IMR-90 (cell line): Measurements from ENCODE around the gene GUCY1A2. TPM values are rescaled to one million over a fixed set of nuclear protein-coding genes. Genes with fewer than 3 reads are reported as not detected.

Experiments
- ATAC-seq: fragments of 200-7000 bp; cut with Tn5 transposase; 2 replicates; pipeline ENCODE4 v1.9.1; 2020; ENCODE audit warnings: low read depth, mild to moderate bottlenecking, moderate library complexity
- BruUV-seq: library from RNA; stranded (reverse); fragments of 400-500 nt; replicated peaks from 2 replicates; lab custom pipeline; 2021; lab: Mats Ljungman, UMichigan
- CTCF ChIA-PET: fragments of 300-600 bp; formaldehyde crosslinking; extraction: SDS; loops from one replicate; lab custom pipeline; 2021; ENCODE audit warnings: antibody characterized with exemption; lab: Yijun Ruan, JAX
- POLR2A ChIA-PET: fragments of 300-600 bp; sonication (Branson Sonifier 250); formaldehyde crosslinking; loops from one replicate; lab custom pipeline; 2022; ENCODE audit warnings: antibody characterized with exemption; ENCODE audit not compliant: unreplicated experiment; lab: Charles Lee
- DNase-seq: peaks from one replicate; pipeline ENCODE4 v3.0.0; 2013
- H2AFZ ChIP-seq: replicated peaks from 2 replicates; pipeline ENCODE3; 2013; ENCODE audit warnings: low read length, mild to moderate bottlenecking; ENCODE audit not compliant: poor library complexity
- H2AK5ac ChIP-seq: 2 replicates; pipeline ENCODE4 v1.6.1; 2013; ENCODE audit warnings: low read depth, low read length, inconsistent platforms
- H2AK9ac ChIP-seq: replicated peaks from 2 replicates; pipeline ENCODE3; 2013; ENCODE audit warnings: mild to moderate bottlenecking, low read depth, low read length, moderate library complexity; ENCODE audit not compliant: poor library complexity
- H2BK120ac ChIP-seq: 2 replicates; pipeline ENCODE4 v1.6.1; 2013; ENCODE audit warnings: low read depth, low read length, inconsistent platforms
- H2BK15ac ChIP-seq: 3 replicates; pipeline ENCODE4 v1.6.1; 2013; ENCODE audit warnings: low read depth, low read length, inconsistent platforms
- H2BK20ac ChIP-seq: 2 replicates; pipeline ENCODE4 v1.6.1; 2013; ENCODE audit warnings: low read depth, mild to moderate bottlenecking, inconsistent platforms, low read length, moderate library complexity
- H2BK5ac ChIP-seq: 2 replicates; pipeline ENCODE4 v1.6.1; 2013; ENCODE audit warnings: mild to moderate bottlenecking, low read depth, low read length, inconsistent platforms; ENCODE audit not compliant: poor library complexity, severe bottlenecking
- H3K14ac ChIP-seq: replicated peaks from 2 replicates; pipeline ENCODE4 v1.6.1; 2013; ENCODE audit warnings: low read depth, low read length, inconsistent platforms
- H3K18ac ChIP-seq: 2 replicates; pipeline ENCODE4 v1.6.1; 2013; ENCODE audit warnings: low read depth, low read length, control low read depth
- H3K23ac ChIP-seq: 2 replicates; pipeline ENCODE4 v1.6.1; 2013; ENCODE audit warnings: low read depth, low read length, inconsistent platforms
- H3K27ac ChIP-seq: 2 replicates; pipeline ENCODE4 v1.5.1; 2013; ENCODE audit warnings: mild to moderate bottlenecking, control low read depth, low read length; ENCODE audit not compliant: insufficient read depth
- H3K27me3 ChIP-seq: 2 replicates; pipeline ENCODE4 v1.6.1; 2013; ENCODE audit warnings: low read length; ENCODE audit not compliant: control insufficient read depth, insufficient read depth
- H3K36me3 ChIP-seq: 2 replicates; pipeline ENCODE4 v1.6.1; 2013; ENCODE audit warnings: low read length, mixed read lengths; ENCODE audit not compliant: control insufficient read depth, insufficient read depth
- H3K4ac ChIP-seq: 2 replicates; pipeline ENCODE4 v1.6.1; 2013; ENCODE audit warnings: low read depth, low read length, inconsistent platforms
- H3K4me1 ChIP-seq: 2 replicates; pipeline ENCODE4 v1.6.1; 2013; ENCODE audit warnings: low read length, mixed read lengths; ENCODE audit not compliant: control insufficient read depth, insufficient read depth
- H3K4me2 ChIP-seq: 2 replicates; pipeline ENCODE4 v1.6.1; 2013; ENCODE audit warnings: low read depth, mild to moderate bottlenecking, control low read depth, low read length, moderate library complexity
- H3K4me3 ChIP-seq: 2 replicates; pipeline ENCODE4 v1.5.1; 2013; ENCODE audit warnings: low read depth, mild to moderate bottlenecking, control low read depth, low read length, moderate library complexity; ENCODE audit not compliant: insufficient read depth
- H3K56ac ChIP-seq: 2 replicates; pipeline ENCODE4 v1.6.1; 2013; ENCODE audit warnings: low read length, inconsistent platforms; ENCODE audit not compliant: insufficient read depth; ENCODE audit errors: extremely low read depth
- H3K79me1 ChIP-seq, 2 experiments: 2 replicates each; pipeline ENCODE4 v1.6.1; 2013; ENCODE audit warnings: low read length in 2 of 2, inconsistent platforms in 1 of 2, low read depth in 1 of 2
- H3K9ac ChIP-seq: 2 replicates; pipeline ENCODE4 v1.6.1; 2013; ENCODE audit warnings: low read depth, low read length, control low read depth
- H3K9me1 ChIP-seq: 2 replicates; pipeline ENCODE4 v1.6.1; 2013; ENCODE audit warnings: low read length, inconsistent platforms; ENCODE audit not compliant: insufficient read depth
- H3K9me3 ChIP-seq: 2 replicates; pipeline ENCODE4 v1.6.1; 2013; ENCODE audit warnings: low read length; ENCODE audit not compliant: control insufficient read depth, insufficient read depth
- H4K20me1 ChIP-seq: 2 replicates; pipeline ENCODE4 v1.6.1; 2013; ENCODE audit warnings: low read length, inconsistent platforms; ENCODE audit not compliant: insufficient read depth
- H4K5ac ChIP-seq: 2 replicates; pipeline ENCODE4 v1.6.1; 2013; ENCODE audit warnings: mild to moderate bottlenecking, low read depth, low read length, control low read depth
- H4K8ac ChIP-seq, 2 experiments: 2 replicates each; pipeline ENCODE4 v1.6.1; 2013; ENCODE audit warnings: low read depth in 2 of 2, low read length in 2 of 2, control low read depth in 1 of 2, inconsistent platforms in 1 of 2
- H4K91ac ChIP-seq: 2 replicates; pipeline ENCODE4 v1.6.1; 2013; ENCODE audit warnings: low read depth, low read length, inconsistent platforms; ENCODE audit not compliant: insufficient read depth
- MAFK ChIP-seq: IDR thresholded peaks from 2 replicates; pipeline ENCODE4 v1.6.1; 2012; ENCODE audit warnings: low read depth, low read length, improper control_type of control experiment
- MAZ ChIP-seq: IDR thresholded peaks from 2 replicates; pipeline ENCODE4 v1.6.1; 2012; ENCODE audit warnings: low read depth, mild to moderate bottlenecking, low read length, improper control_type of control experiment, moderate library complexity, borderline replicate concordance
- NFE2L2 ChIP-seq: fragments of 150-350 bp; IDR thresholded peaks from 2 replicates; pipeline ENCODE4 v1.6.1; 2016; ENCODE audit warnings: low read depth, mild to moderate bottlenecking, low read length
- POLR2A ChIP-seq: IDR thresholded peaks from 2 replicates; pipeline ENCODE4 v1.6.1; 2012; ENCODE audit warnings: mild to moderate bottlenecking, low read depth, low read length
- WGBS, 2 experiments: methylation state at CpG; one replicate each; pipeline versions ENCODE4 v1.1.5 to v1.1.7; 2013; ENCODE audit warnings: missing lambda C conversion rate in 2 of 2; ENCODE audit not compliant: insufficient read length in 1 of 2; ENCODE audit errors: extremely low coverage in 2 of 2; 5-methylcytosine and 5-hydroxymethylcytosine counted together
- dilution Hi-C: fragments of 300-500 bp; cut with HindIII; formaldehyde crosslinking; loops from one replicate; pipeline ENCODE4 v1.14.3; 2018; ENCODE audit warnings: low sequenced_read_pairs; ENCODE audit not compliant: unreplicated experiment
- in situ Hi-C: fragments of 300-500 bp; cut with MboI; formaldehyde crosslinking; loops from 3 replicates; pipeline ENCODE4 v1.14.3; 2019; ENCODE audit warnings: low sequenced_read_pairs, inconsistent platforms, mixed read lengths
- intact Hi-C: fragments of 100-400 bp; cut with micrococcal nuclease; formaldehyde crosslinking; loops from 2 replicates; pipeline ENCODE4 v1.10.0; 2022
- polyA plus RNA-seq, 3 experiments: library from polyadenylated mRNA; depleted of rRNA; stranded (reverse); fragments of >200 nt; gene quantifications; 2 replicates each; pipeline ENCODE4 v1.2.3, GENCODE V29; 2012; ENCODE audit warnings: low replicate concordance in 1 of 3
- total RNA-seq: library from RNA; depleted of rRNA; stranded (reverse); fragments of >200 nt; gene quantifications from 2 replicates; pipeline ENCODE4 v1.2.3, GENCODE V29; 2012
- TF ChIP-seq, protein P1 (sequence below): fragments of 150-350 bp; IDR thresholded peaks from 2 replicates; pipeline ENCODE4 v1.6.1; 2017; ENCODE audit warnings: mild to moderate bottlenecking, antibody characterized with exemption, low read length, low read depth

Gene GUCY1A2
- total and polyA plus RNA-seq, 2 of the 4 experiments (the other 2 are of a cell fraction): under 0.01 to 0.03 TPM

DNA sequence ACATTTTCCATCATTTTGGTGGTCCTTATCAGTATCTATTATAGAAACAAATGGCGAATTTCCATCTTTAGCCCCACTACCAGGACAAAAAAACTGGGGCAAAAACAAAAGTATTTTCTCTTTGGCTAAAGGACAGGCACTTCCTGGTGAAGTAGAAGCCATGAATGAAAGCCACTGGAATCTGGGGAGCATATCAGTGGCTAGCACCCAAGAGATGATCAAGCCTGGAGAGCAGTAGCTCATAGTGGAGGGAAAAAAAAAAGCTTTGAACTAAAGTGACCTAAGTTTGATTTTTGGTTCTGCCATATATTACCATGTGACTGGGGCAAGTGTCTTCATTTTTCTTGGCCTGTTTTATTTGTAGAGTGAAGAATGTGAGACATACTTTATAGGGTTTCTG, 272.3 kb downstream of the GUCY1A2 start:
- H3K4me3 ChIP-seq: no peak overlapping the region
- H2AK5ac ChIP-seq: no peak overlapping the region
- no peak overlapping the region for H2BK5ac ChIP-seq
- ATAC-seq (no peak), DNase-seq (no peak)
- no peak overlapping the region for H2BK120ac ChIP-seq
- H4K5ac ChIP-seq: no peak overlapping the region
- H3K9ac ChIP-seq: no peak overlapping the region
- no peak overlapping the region for H3K27ac ChIP-seq
- H4K91ac ChIP-seq: no peak overlapping the region
- in situ Hi-C loops (no loop called here), intact Hi-C loops (no loop called here), dilution Hi-C loops (no loop called here)
- no peak for TF ChIP-seq MAFK
- TF ChIP-seq, protein P1, sequence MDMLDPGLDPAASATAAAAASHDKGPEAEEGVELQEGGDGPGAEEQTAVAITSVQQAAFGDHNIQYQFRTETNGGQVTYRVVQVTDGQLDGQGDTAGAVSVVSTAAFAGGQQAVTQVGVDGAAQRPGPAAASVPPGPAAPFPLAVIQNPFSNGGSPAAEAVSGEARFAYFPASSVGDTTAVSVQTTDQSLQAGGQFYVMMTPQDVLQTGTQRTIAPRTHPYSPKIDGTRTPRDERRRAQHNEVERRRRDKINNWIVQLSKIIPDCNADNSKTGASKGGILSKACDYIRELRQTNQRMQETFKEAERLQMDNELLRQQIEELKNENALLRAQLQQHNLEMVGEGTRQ: no peak
- TF ChIP-seq NFE2L2: no peak
- TF ChIP-seq POLR2A: no peak
- TF ChIP-seq MAZ: no peak
- no TSS peak for BruUV-seq
- H3K4me1 ChIP-seq: no peaks in the 10 kb centered on the region
- no peak overlapping the region for H2AFZ ChIP-seq
- H3K79me1 ChIP-seq: no peaks in the 10 kb centered on the region
- no peaks in the 10 kb centered on the region for H3K9me3 ChIP-seq
- no peak overlapping the region for H2BK15ac ChIP-seq
- no peak overlapping the region for H3K4me2 ChIP-seq
- H2BK20ac ChIP-seq: no peak overlapping the region
- no CpG with 5 or more reads among the region's 1 CpG for WGBS, 2 experiments
- H3K18ac ChIP-seq: no peak overlapping the region
- no peak overlapping the region for H4K8ac ChIP-seq
- ChIA-PET CTCF (no interaction called here), POLR2A (no interaction called here)
- H3K4ac ChIP-seq: no peak overlapping the region
- H3K36me3 ChIP-seq: no peaks in the 10 kb centered on the region
- no peak overlapping the region for H3K56ac ChIP-seq
- no peaks in the 10 kb centered on the region for H3K27me3 ChIP-seq
- H2AK9ac ChIP-seq: no peak overlapping the region
- no peaks in the 10 kb centered on the region for H3K9me1 ChIP-seq
- H3K14ac ChIP-seq: no peak overlapping the region
- no peak overlapping the region for H3K23ac ChIP-seq
- H4K20me1 ChIP-seq: no peaks in the 10 kb centered on the region
